Thyroid gland (tissue), 4 donors: Measurements from ENCODE around the gene VAMP5.

Experiments used
- POLR2A ChIP-seq, 2 donors: fragments of 450-650 bp; IDR thresholded peaks; one replicate each; pipeline ENCODE4 v1.6.1; 2017; ENCODE audit warnings: antibody characterized with exemption in 2 of 2, mild to moderate bottlenecking in 2 of 2, moderate library complexity in 1 of 2
- TF ChIP-seq, protein P1 (sequence below), 6 experiments: fragments of 200-600 bp in 3 of 6; fragments of 450-650 bp in 3 of 6; sonication (generic) in 3 of 6; IDR thresholded peaks; one replicate each; pipeline ENCODE4 v1.5.1; 2016 to 2019; ENCODE audit warnings: antibody characterized with exemption in 6 of 6, mild to moderate bottlenecking in 2 of 6, inconsistent platforms in 1 of 6, moderate library complexity in 1 of 6

DNA sequence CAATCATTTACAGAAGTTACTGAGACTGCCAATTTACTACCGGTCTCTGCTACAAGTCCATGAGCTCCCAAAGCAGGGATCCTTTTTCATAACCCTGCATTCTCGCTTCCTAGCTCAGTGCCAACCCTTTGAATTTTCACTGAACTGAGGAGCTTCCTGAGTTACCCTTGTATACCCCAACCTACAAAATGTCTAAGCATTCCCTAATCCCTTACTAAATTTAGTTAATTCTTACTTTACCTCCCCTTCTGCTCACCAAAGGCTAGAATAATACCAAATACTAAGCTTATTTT lies 35.7 kb upstream of the VAMP5 start:
- TF ChIP-seq, protein P1, sequence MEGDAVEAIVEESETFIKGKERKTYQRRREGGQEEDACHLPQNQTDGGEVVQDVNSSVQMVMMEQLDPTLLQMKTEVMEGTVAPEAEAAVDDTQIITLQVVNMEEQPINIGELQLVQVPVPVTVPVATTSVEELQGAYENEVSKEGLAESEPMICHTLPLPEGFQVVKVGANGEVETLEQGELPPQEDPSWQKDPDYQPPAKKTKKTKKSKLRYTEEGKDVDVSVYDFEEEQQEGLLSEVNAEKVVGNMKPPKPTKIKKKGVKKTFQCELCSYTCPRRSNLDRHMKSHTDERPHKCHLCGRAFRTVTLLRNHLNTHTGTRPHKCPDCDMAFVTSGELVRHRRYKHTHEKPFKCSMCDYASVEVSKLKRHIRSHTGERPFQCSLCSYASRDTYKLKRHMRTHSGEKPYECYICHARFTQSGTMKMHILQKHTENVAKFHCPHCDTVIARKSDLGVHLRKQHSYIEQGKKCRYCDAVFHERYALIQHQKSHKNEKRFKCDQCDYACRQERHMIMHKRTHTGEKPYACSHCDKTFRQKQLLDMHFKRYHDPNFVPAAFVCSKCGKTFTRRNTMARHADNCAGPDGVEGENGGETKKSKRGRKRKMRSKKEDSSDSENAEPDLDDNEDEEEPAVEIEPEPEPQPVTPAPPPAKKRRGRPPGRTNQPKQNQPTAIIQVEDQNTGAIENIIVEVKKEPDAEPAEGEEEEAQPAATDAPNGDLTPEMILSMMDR (IDR thresholded peaks at IDR 0.05), result no peak
- TF ChIP-seq POLR2A (IDR thresholded peaks at IDR 0.05), result no peak
